Measurements from ENCODE around the gene PLCG2.

Gene PLCG2

GRCh38 chr16:81838794-81839193, 59.7 kb downstream of the PLCG2 start:
- in situ Hi-C loops (cut with MboI; ENCODE audit: low sequenced_read_pairs), result no loop called here

DNA sequence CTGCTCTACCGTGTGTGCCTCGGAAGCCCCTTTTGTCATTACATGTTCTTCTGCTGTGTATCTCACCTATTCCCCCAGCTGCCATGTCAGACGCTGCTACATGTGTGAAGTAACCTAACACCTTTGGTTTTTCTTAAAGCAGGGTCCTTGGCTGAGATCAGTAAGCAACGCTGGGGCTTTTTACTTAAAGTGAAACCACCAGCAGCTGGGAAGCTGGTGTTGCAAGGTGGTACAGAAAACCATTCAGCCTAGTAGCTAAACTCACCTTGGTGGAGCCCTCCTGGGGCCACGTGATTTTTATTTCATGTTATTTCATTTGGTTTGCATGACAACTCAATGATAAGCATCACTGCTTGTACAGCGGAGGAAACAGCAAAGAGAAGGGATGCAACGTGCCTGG, 62.6 kb downstream of the PLCG2 start:
- in situ Hi-C loops (cut with MboI; ENCODE audit: low sequenced_read_pairs), result no loop called here

- in situ Hi-C loops (cut with MboI; ENCODE audit: low sequenced_read_pairs), result no loop called here
Observed at GRCh38 chr16:81842564-81843242, 63.6 kb downstream of the PLCG2 start.

GRCh38 chr16:81843243-81843582, 64.1 kb downstream of the PLCG2 start:
- in situ Hi-C loops (cut with MboI; ENCODE audit: low sequenced_read_pairs), result no loop called here

- in situ Hi-C loops (cut with MboI; ENCODE audit: low sequenced_read_pairs), result no loop called here
Observed at GRCh38 chr16:81843683-81844082, 64.6 kb downstream of the PLCG2 start.

- in situ Hi-C loops (cut with MboI; ENCODE audit: low sequenced_read_pairs), result no loop called here
Observed at GRCh38 chr16:81846105-81846504, 67.0 kb downstream of the PLCG2 start.

DNA sequence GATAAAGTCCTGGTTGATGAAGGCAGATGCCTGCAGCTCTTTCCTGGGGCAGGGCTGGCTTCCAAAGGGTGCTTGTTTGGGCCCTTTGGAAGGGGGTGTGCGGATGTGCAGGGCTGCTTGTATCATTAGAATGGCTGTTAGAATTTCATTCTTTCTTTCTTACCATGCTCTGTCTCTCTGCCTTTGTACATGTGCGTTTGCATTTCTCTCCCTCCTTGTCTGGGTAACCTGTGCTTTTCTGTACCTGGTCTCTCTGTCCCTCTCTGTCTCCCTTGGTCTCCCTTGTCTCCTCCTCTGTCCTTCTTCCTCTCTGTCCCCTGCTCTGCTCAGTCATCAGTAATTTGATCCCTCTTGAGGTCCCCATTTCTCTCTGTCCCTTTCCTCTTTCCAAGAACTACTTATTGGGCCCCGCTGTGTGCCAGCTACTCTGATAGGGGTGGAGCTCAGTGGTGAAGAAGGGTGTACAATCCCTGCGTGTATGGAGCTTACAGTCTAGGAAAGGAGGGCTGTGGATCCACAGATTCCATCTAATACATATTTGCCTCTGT, 69.3 kb downstream of the PLCG2 start:
- in situ Hi-C loops (cut with MboI; ENCODE audit: low sequenced_read_pairs), result no loop called here

DNA sequence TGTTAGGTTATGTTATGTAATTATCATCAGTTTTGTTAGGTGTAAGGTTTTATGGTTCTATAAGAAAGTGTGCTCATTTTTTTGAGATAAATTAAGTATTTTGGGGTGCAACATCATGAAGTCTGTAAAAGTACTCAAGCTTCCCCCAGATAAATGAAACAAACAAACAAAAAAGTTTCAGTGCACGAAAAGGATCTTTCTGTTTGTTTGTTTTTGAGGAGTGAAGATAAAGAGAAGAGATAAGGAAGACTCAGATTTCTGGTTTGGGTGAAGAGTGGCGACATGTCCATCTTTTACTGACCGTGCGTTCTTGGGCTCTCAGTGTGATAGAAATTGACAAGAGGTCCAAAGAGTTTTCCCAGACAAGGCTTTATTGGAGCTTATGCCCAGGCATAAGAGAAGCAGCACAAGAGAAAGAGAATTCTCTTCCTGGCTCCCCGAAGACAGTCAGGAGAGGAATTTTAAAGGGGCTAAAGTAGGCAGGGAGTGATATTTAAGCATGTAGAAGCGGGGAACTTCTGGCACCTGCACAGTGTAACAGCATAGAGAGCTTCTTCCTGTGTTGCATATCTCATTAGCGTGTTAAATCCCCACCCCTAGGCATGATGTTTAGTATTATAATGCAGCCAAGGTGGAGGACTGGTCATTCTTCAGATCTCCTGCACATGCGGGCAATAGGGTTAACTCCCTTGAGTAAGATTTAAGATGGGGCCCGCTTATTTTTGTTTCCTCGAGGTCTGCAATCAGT, 71.3 kb downstream of the PLCG2 start:
- in situ Hi-C loops (cut with MboI; ENCODE audit: low sequenced_read_pairs), result no loop called here

DNA sequence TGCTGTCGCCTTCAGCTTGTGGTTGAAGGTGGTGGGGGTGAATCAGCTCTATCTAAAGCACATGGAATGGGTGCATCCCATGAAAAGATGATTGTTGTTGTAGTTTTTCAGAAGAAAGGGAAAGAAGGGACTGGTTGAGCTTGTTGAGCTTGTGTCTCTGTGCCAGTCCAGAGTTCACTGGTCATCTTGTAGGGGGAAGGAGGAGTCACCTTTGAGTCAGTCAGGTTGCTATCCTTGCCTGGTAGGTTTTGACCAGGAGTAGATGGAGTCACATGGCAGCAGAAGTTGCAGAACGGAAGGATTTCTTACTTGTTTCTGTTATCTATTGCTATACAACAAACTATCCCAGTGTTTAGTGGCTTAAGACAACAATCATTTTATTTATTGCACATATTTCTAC, 73.3 kb downstream of the PLCG2 start:
- in situ Hi-C loops (cut with MboI; ENCODE audit: low sequenced_read_pairs), result no loop called here

DNA sequence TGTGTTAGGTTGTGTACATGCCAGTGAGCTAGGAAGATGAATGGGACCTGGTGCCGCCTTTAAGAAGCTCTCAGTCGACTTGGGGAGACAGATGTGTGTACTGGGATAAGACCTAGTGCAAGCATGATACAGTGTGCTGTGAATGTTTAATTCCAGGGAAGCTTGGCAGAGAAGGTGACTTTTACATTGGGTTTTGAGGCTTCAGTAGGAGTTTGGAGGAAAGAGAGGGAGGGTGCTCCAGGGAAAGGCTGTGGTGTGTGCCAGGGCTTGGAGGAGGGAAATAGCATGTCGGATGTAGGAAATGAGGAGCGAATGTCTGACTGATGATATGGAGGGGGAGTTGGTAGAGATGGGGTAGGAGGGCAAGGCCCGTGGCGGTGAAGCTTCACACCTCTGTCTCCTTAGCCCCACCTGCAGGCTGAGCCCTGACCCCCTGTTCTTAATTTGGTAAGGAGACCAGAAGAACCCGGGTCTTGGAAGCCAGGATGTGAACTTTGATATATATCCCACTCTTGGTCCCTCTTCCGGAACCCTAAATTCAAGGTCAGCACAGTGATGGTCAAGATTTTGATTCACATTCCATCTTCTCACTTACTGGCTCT, 76.6 kb downstream of the PLCG2 start:
- in situ Hi-C loops (cut with MboI; ENCODE audit: low sequenced_read_pairs), result no loop called here

- in situ Hi-C loops (cut with MboI; ENCODE audit: low sequenced_read_pairs), result no loop called here
Observed at GRCh38 chr16:81860287-81861266, 81.5 kb downstream of the PLCG2 start.

DNA sequence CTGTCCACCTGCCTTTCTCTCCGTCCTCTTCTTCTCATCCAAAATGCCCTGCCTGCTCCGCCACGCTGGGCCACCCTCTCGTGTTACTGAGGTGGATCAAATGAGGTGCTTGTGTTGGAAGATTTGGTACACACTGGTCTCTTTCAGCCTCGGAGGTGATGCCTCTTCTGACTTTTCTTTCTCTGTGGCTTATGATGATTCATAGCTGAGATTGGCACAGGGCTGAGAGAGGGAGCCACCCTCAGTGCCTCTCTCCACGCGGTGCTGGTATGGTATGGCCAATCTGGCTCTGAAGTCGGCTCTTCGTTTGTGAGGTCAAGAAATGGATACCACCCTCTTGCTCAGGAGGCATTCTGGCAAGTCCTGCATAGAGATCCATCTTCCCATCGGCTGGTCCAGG, 82.4 kb downstream of the PLCG2 start:
- in situ Hi-C loops (cut with MboI; ENCODE audit: low sequenced_read_pairs), result no loop called here

DNA sequence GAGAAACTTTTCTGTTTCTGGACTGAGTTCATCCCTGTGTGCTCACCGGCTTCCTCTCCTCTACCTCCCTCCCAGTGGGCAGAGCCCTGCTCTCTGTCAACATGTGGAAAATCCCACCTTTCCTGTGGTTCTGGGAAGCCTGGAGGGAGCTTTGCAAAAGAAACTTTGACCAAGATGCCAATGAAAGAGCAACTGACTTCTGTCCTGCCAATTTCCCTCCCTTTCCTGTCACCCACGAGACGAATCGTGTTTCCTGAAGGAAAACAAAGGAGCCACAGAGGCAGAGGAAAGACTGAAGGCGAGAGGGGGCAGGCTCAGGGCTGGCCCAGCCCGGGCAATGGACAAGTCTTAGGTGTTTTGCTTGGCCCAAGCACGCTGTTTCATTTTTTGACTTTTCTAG, 82.8 kb downstream of the PLCG2 start:
- in situ Hi-C loops (cut with MboI; ENCODE audit: low sequenced_read_pairs), result no loop called here

DNA sequence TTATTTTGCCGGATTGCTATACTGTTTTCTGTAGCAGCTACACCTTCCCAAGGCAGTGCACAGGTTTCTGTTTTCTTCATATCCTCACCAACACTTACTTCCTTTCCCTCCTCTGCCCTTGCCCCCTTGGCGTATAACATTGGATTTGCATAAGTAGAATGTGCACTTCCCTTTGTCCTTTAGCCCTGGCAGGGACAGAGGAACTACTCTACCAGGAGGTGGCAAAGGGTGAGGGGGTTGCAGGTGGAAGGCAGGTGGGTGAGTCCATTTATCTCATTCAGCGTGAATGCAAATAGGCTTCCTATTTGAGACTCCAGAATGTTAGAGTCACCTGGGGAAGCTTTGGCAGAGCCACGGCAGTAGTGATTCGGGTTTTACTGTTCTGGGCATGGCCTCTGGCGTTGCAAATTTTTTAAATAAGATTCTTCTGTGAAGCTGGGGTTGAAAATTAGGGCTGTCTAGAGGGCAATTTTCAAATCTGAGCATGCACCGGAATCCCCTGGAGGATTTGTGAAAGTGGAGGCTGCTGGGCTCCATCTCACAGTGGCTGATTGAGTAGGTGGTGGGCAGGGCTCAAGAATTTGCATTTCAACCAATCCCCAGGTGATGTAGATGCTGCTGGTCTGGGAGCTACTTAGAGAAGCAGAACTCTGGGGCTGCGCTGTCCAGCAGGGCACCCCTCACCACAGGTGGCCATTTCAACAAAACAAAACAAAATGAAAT, 84.7 kb downstream of the PLCG2 start:
- in situ Hi-C loops (cut with MboI; ENCODE audit: low sequenced_read_pairs), result no loop called here

DNA sequence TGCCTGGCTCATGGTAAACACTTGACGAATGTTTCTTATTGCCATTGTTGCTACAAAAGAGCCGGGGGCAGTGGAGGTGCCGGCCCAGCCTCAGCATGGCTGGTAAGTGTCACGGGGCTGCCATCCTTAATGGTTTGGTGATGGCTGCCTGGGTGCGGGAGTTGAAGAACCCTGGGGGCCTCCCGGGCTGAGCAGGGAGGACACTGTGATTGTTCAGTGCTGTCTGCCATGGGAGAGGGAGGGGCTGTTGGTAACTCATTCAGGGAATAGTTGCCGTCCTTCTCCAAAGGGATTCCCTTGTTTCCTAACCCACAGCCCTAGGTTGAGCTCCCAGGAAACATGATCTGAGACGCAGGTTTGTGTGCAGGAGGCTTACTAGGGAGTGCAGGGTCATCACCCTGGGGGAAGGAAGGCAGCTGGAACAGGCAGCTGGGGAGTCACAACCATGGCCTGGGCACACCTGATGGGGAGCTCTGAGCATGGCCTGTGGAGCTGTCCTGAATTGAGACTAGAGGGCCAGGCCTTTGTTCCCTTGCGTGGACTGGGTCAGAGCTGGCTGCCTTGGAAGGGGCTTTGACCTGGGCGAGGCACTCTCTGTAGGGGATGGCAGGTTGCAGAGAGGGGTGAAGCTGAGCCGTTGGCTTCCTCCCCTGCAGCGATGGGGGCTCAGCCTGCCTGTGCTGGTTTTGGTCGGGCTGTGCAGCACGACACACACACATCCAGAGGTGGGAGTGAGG, 85.7 kb downstream of the PLCG2 start:
- in situ Hi-C loops (cut with MboI; ENCODE audit: low sequenced_read_pairs), result no loop called here

DNA sequence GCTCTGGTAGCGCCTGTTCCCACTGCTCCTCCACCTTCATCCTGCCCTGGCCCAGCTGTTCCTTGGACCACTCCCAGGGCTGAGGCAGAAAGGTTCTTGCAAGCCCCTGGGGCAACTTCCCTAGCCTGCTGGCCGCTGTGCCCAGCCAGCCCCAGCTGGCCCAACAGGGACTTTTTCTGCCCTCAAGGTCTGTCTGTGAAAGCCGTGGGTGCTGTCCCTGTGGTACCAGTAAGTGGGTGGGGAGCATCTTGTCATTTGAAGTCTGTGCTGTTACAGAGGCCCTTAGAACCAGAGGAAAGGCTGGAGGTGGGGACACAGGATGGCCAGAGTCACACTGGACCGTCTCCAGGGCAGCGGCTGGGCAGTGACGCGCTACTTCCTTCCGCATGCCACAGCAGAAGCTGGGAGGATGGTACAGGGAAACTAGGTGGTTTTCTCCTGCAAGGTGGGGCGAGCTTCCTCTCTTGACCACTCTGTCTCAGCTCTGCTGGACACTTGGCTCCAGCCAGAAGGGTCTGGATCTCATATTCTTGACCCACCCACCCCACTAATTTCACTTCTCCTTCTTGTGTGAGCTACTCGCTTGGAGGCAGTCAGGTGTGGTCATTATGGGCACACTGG, 87.8 kb downstream of the PLCG2 start:
- in situ Hi-C loops (cut with MboI; ENCODE audit: low sequenced_read_pairs), result no loop called here

DNA sequence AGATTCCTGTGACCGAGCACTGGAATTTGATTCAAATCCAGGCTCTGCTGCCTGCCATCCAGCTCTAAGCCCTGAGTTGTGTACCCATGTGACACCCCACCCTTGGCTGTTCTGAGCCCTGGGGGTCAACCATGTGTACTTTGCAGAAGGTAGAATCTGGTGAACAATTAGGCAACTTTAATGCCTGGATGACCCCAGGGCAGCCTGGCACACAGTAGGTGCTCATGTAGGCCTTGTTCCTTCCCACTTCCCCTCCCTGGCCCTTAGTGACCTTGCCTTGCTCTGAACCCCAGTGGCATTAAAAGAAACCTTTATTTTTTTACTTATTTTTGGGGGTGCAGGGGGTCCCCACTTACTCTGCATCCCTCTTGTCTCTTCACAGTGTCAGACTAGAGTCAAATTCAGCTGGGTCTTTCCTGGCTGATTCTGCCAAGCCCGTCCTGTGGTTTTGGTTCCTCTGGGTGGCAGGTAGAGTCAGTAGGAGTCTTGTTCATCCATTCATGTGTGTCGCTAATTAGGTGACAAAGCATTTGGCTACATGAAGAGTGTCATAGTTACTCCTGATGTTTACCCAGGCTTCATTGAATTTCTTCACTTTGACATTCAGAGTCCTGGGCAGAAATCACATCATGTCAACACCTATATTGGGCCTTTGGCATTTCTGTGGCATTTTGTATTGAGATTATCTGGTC, 89.1 kb downstream of the PLCG2 start:
- in situ Hi-C loops (cut with MboI; ENCODE audit: low sequenced_read_pairs), result no loop called here

GRCh38 chr16:81869326-81869725, 90.2 kb downstream of the PLCG2 start:
- in situ Hi-C loops (cut with MboI; ENCODE audit: low sequenced_read_pairs), result no loop called here

- in situ Hi-C loops (cut with MboI; ENCODE audit: low sequenced_read_pairs), result no loop called here
Observed at GRCh38 chr16:81873206-81873605, 94.1 kb downstream of the PLCG2 start.

Measured in hTERT RPE-1 (cell line).